T47D (cell line): ENCODE data around the gene FGFRL1.

Experiments
- DNase-seq, 2 experiments: peaks; one replicate each; pipeline versions ENCODE4 v3.0.0 to v3.0.0-alpha.2; 2011 to 2012; ENCODE audit warnings: low read depth in 1 of 2, low spot score in 1 of 2
- JUND ChIP-seq: IDR thresholded peaks from 2 replicates; pipeline ENCODE4 v1.6.1; 2012; ENCODE audit warnings: low read depth
- in situ Hi-C: cut with HindIII; loops from 2 replicates; pipeline ENCODE4 v1.10.0; 2016; ENCODE audit warnings: low sequenced_read_pairs, low pct_unique_long_range_greater_than_20kb

FGFRL1 gene

GRCh38 chr4:1029529-1029928 lies 18.1 kb downstream of the FGFRL1 start:
- DNase-seq = no peak
- TF ChIP-seq JUND = no peak
- in situ Hi-C loops = no loop called here

GRCh38 chr4:1030031-1030430 lies 18.6 kb downstream of the FGFRL1 start:
- no peak for TF ChIP-seq JUND
- in situ Hi-C loops = no loop called here
- no peak for DNase-seq

- in situ Hi-C loops = no loop called here
- no peak for DNase-seq
- no peak for TF ChIP-seq JUND
These were observed 19.1 kb downstream of the FGFRL1 start for GRCh38 chr4:1030559-1030958.

GRCh38 chr4:1031346-1031745 lies 19.9 kb downstream of the FGFRL1 start:
- DNase-seq = no peak
- no peak for TF ChIP-seq JUND
- in situ Hi-C loops = no loop called here

- peak in 1 of 2 experiments; percentile 31 for DNase-seq
- no peak for TF ChIP-seq JUND
- in situ Hi-C loops = no loop called here
These were observed 20.8 kb downstream of the FGFRL1 start for GRCh38 chr4:1031956-1032795.

DNA sequence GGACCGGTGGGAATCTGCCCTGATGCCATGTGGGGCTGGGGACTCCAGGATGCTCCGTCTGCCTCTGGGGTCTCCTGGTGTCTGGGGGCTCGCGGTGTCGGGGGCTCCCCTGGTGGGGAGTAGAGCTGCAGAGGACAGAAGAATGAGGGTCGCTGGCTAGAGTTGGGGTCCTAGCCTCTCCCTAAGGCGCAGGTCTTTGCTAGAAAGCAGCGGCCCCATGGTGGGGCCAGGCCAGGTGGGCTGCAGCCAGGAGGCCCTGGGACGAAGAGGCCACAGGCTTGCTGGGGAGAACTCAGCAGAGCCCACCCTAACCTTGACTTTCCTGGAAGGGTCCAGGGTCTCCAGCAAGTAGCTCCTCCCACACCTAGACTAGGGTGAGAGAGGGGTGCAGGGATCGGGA lies 21.4 kb downstream of the FGFRL1 start:
- in situ Hi-C loops = no loop called here
- DNase-seq = no peak
- no peak for TF ChIP-seq JUND

GRCh38 chr4:1033840-1034551 lies 22.6 kb downstream of the FGFRL1 start:
- DNase-seq = no peak
- in situ Hi-C loops = no loop called here
- TF ChIP-seq JUND = no peak

- no peak for DNase-seq
- in situ Hi-C loops = no loop called here
These were observed 24.1 kb downstream of the FGFRL1 start for GRCh38 chr4:1035510-1035909.

GRCh38 chr4:1036095-1036494 lies 24.7 kb downstream of the FGFRL1 start:
- no peak for DNase-seq
- in situ Hi-C loops = no loop called here
- no peak for TF ChIP-seq JUND

More at GRCh38 chr4:1035510-1035909, 24.1 kb downstream of the FGFRL1 start:
- no peak for TF ChIP-seq JUND

DNA sequence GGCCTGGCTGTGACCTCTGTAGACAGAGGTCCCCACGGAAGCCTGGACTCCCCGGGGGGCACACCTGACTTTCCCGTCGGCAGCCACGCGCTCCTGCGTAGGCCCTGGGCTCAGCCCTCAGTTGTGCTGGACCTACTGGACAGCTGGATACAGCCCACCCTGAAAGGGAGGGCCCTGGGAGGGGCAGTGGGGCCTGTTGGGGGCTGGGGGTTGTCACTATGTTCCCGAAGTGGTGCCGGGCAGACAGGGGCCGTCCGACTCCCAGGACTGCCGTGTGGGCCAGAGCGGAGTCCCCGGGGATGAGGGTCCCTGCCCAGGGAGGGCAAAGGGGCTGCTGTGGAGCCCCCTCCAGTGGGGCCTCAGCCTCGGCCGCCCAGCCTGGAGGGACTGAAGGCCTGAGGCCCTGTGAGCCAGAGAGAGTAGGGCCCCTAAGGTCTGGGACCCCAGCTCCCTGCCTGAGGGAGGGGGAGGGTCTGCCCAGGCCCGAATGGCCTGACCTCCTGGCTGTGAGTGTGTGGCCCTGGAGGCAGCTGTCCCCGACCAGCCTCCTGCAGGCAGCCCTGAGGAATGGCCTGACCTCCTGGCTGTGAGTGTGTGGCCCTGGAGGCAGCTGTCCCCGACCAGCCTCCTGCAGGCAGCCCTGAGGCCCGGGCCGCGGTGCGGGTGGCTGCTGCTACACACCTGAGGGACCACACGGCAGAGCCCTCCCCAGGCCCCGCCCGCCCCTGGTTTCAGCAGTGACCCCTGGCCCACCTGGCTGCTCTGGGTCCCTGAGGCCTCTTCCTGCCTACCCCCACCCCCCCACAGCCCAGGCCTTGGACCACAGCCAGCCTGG lies 25.8 kb downstream of the FGFRL1 start:
- no peak for TF ChIP-seq JUND
- in situ Hi-C loops = no loop called here

GRCh38 chr4:1038948-1039492 lies 27.6 kb downstream of the FGFRL1 start:
- no peak for TF ChIP-seq JUND
- in situ Hi-C loops = no loop called here
- no peak for DNase-seq

More for the DNA sequence above, 25.8 kb downstream of the FGFRL1 start:
- DNase-seq = no peak

DNA sequence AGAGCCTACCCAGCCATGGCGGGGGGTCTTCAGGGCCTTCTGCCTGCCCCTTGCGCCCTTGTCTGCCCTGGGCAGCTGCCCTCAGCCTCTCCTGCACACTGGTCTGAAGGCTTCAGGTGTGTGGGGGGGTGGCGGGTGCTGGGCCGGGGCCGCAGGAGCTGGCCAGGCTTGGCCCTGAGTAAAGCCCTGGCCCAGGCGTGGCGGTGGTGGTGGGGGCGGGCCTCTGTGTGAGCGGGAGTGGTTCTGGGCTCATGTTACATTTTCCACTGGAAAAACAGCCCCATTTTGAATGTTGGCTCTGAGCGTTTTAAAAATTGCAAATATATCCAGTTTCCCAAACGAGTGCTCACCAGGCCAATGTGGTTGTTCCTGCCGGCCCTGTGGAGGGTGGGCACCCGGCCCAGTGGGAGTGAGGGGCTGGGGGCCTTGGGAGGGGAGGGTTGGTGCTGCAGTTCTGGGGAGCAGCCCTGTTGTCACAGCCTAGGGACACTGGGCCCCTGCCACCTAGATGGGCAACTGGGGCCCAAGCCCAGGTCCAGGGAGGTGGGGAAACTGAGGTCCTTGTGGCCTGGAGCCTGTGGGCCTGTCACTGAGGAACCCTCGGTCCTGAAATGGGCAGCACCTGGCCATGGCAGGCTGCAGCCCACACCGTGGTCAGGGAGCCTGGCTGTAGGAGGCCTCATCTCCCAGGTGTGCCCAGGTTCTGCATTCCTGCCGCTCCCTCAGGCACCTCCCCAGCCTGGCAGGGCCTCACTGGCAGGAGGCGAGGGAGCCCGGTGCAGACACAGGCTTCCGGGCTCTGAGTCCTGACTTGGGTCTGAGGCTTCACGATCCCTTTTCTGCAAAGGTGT lies 28.3 kb downstream of the FGFRL1 start:
- in situ Hi-C loops = no loop called here
- no peak for TF ChIP-seq JUND
- peak in 1 of 2 experiments; percentile 71 for DNase-seq
